CD4-positive, alpha-beta T cell treated with Interleukin-12 subunit alpha and Interleukin-12 subunit beta, for 1 hour (primary cell): Measurements from ENCODE around the gene PCDH9.
"Not testable (repeated sequence)": the region's sequence is repeated elsewhere in the genome, so short reads cannot be mapped to it uniquely, and the experiment has no call there.

Experiments
- DNase-seq: peaks from one replicate; pipeline ENCODE4 v3.0.0-alpha.2; 2020

The PCDH9 gene

GRCh38 chr13:67119481-67119894 is 110.6 kb downstream of the PCDH9 start:
- DNase-seq, result no peak

GRCh38 chr13:67118277-67118676 is 111.9 kb downstream of the PCDH9 start:
- DNase-seq, result no peak

- DNase-seq, result no peak
Observed at GRCh38 chr13:67117010-67117550, 113.1 kb downstream of the PCDH9 start.

GRCh38 chr13:67107979-67108378 is 122.2 kb downstream of the PCDH9 start:
- DNase-seq, result no peak

- no peak for DNase-seq
Observed at GRCh38 chr13:67106502-67107057, 123.6 kb downstream of the PCDH9 start.

GRCh38 chr13:67101730-67102467 is 128.2 kb downstream of the PCDH9 start:
- no peak for DNase-seq

GRCh38 chr13:67100730-67101129 is 129.4 kb downstream of the PCDH9 start:
- DNase-seq, result no peak

- no peak for DNase-seq
Observed at GRCh38 chr13:67099494-67099893, 130.6 kb downstream of the PCDH9 start.

GRCh38 chr13:67097892-67098452 is 132.2 kb downstream of the PCDH9 start:
- no peak for DNase-seq

- not testable (repeated sequence) for DNase-seq
Observed at GRCh38 chr13:67096893-67097292, 133.2 kb downstream of the PCDH9 start.

GRCh38 chr13:67096418-67096817 is 133.7 kb downstream of the PCDH9 start:
- no peak for DNase-seq

- DNase-seq, result no peak
Observed at GRCh38 chr13:67095621-67096020, 134.5 kb downstream of the PCDH9 start.

GRCh38 chr13:67094952-67095351 is 135.2 kb downstream of the PCDH9 start:
- no peak for DNase-seq

GRCh38 chr13:67094078-67094477 is 136.1 kb downstream of the PCDH9 start:
- no peak for DNase-seq

GRCh38 chr13:67091603-67092002 is 138.5 kb downstream of the PCDH9 start:
- no peak for DNase-seq

- no peak for DNase-seq
Observed at GRCh38 chr13:67090856-67091255, 139.3 kb downstream of the PCDH9 start.

GRCh38 chr13:67087527-67087926 is 142.6 kb downstream of the PCDH9 start:
- DNase-seq, result no peak

GRCh38 chr13:67086260-67086659 is 143.9 kb downstream of the PCDH9 start:
- DNase-seq, result no peak

GRCh38 chr13:67084066-67084465 is 146.1 kb downstream of the PCDH9 start:
- DNase-seq, result no peak

- no peak for DNase-seq
Observed at GRCh38 chr13:67083519-67083918, 146.6 kb downstream of the PCDH9 start.

GRCh38 chr13:67080351-67080750 is 149.8 kb downstream of the PCDH9 start:
- no peak for DNase-seq

GRCh38 chr13:67078062-67078461 is 152.1 kb downstream of the PCDH9 start:
- DNase-seq, result no peak

- DNase-seq, result no peak
Observed at GRCh38 chr13:67077132-67077531, 153.0 kb downstream of the PCDH9 start.

GRCh38 chr13:67076378-67076777 is 153.8 kb downstream of the PCDH9 start:
- DNase-seq, result no peak
